HCT116 (cell line): ENCODE results near the gene OTUD7B. TPM values are rescaled to one million over a fixed set of nuclear protein-coding genes. Genes with fewer than 3 reads are reported as not detected.

Source experiments
- ATAC-seq: fragments of 200-7000 bp; cut with Tn5 transposase; 2 replicates; pipeline ENCODE4 v1.9.1; 2020; ENCODE audit warnings: mild to moderate bottlenecking, moderate library complexity
- BruUV-seq: library from RNA; stranded (reverse); fragments of 400-500 nt; replicated peaks from 2 replicates; lab custom pipeline; 2021; lab: Mats Ljungman, UMichigan
- CTCF ChIA-PET: fragments of 300-600 bp; sonication (Branson Sonifier 250); formaldehyde crosslinking; loops from one replicate; lab custom pipeline; 2021; ENCODE audit warnings: antibody characterized with exemption; lab: Charles Lee
- POLR2A ChIA-PET: fragments of 300-600, 350-600 bp; sonication (Branson Sonifier 250); formaldehyde crosslinking; loops from one replicate; lab custom pipeline; 2021; ENCODE audit warnings: antibody characterized with exemption; lab: Charles Lee
- RAD21 ChIA-PET, 2 experiments: fragments of 300-600 bp; sonication (Branson Sonifier 250); formaldehyde crosslinking; loops; one replicate each; lab custom pipeline; 2023; ENCODE audit warnings: low total read pairs in 2 of 2; ENCODE audit not compliant: uncharacterized antibody in 2 of 2, unreplicated experiment in 2 of 2, low non-redundant PET in 1 of 2; lab: Charles Lee
- DNase-seq: peaks from one replicate; pipeline ENCODE4 v3.0.0-alpha.2; 2010; ENCODE audit warnings: low read depth, low spot score
- H2AFZ ChIP-seq: fragments of 200-600 bp; shearing (Covaris generic), sonication (generic); 2 replicates; pipeline ENCODE4 v1.6.1; 2017; ENCODE audit warnings: low read depth, mixed run types, mixed read lengths, antibody characterized with exemption, low read length; ENCODE audit not compliant: poor library complexity, severe bottlenecking
- H3K27ac ChIP-seq: 2 replicates; pipeline ENCODE4 v1.5.1; 2012; ENCODE audit warnings: low read depth, low read length
- H3K27me3 ChIP-seq: fragments of 200-600 bp; sonication (generic); 2 replicates; pipeline ENCODE4 v1.6.1; 2016; ENCODE audit warnings: mixed run types, low read length, mixed read lengths; ENCODE audit not compliant: insufficient read depth
- H3K36me3 ChIP-seq, 2 experiments: fragments of 200-500 bp in 1 of 2; fragments of 200-600 bp in 1 of 2; sonication (Bioruptor generic) in 1 of 2; sonication (generic) in 1 of 2; 2 replicates each; pipeline versions ENCODE4 v1.5.1 to v1.6.1; 2014 to 2016; ENCODE audit warnings: low read length in 2 of 2, inconsistent platforms in 1 of 2, mixed read lengths in 1 of 2, mixed run types in 1 of 2; ENCODE audit not compliant: insufficient read depth in 2 of 2, control insufficient read depth in 1 of 2
- H3K4me1 ChIP-seq, 2 experiments: fragments of 200-600 bp in 1 of 2; sonication (generic) in 1 of 2; 2 replicates each; pipeline versions ENCODE4 v1.5.1 to v1.6.1; 2012 to 2017; ENCODE audit warnings: low read length in 2 of 2, inconsistent platforms in 1 of 2, mild to moderate bottlenecking in 1 of 2, mixed read lengths in 1 of 2, mixed run types in 1 of 2, moderate library complexity in 1 of 2; ENCODE audit not compliant: insufficient read depth in 2 of 2, control insufficient read depth in 1 of 2
- H3K4me2 ChIP-seq: fragments of 200-600 bp; sonication (generic); 2 replicates; pipeline ENCODE4 v1.6.1; 2017; ENCODE audit warnings: mixed run types, low read length, mixed read lengths
- H3K4me3 ChIP-seq, 2 experiments: fragments of 200-600 bp in 1 of 2; sonication (generic) in 1 of 2; replicated peaks in 1 of 2; 2 replicates each; pipeline ENCODE4 v1.5.1; 2011 to 2016; ENCODE audit warnings: low read length in 2 of 2, control low read depth in 1 of 2, low read depth in 1 of 2, mild to moderate bottlenecking in 1 of 2, mixed read lengths in 1 of 2, mixed run types in 1 of 2
- H3K79me2 ChIP-seq: fragments of 200-600 bp; sonication (generic); 2 replicates; pipeline ENCODE4 v1.6.1; 2017; ENCODE audit warnings: mild to moderate bottlenecking, mixed run types, low read length, moderate library complexity, mixed read lengths; ENCODE audit not compliant: insufficient read depth
- H3K9ac ChIP-seq: fragments of 200-600 bp; sonication (generic); 2 replicates; pipeline ENCODE4 v1.6.1; 2016; ENCODE audit warnings: low read length, mixed read lengths
- H3K9me2 ChIP-seq: fragments of 200-600 bp; sonication (generic), shearing (Covaris generic); 2 replicates; pipeline ENCODE4 v1.6.1; 2017; ENCODE audit warnings: mixed run types, mild to moderate bottlenecking, moderate library complexity; ENCODE audit not compliant: insufficient read depth
- H3K9me3 ChIP-seq, 2 experiments: fragments of 200-500 bp in 1 of 2; fragments of 200-600 bp in 1 of 2; sonication (Bioruptor generic) in 1 of 2; sonication (generic) in 1 of 2; 2 replicates each; pipeline ENCODE4 v1.6.1; 2014 to 2017; ENCODE audit warnings: low read length in 2 of 2, mixed read lengths in 2 of 2, inconsistent platforms in 1 of 2, low read depth in 1 of 2, mild to moderate bottlenecking in 1 of 2, mixed run types in 1 of 2, moderate library complexity in 1 of 2; ENCODE audit not compliant: control insufficient read depth in 1 of 2, insufficient read depth in 1 of 2
- H4K20me1 ChIP-seq: fragments of 200-600 bp; sonication (generic), shearing (Covaris generic); 2 replicates; pipeline ENCODE4 v1.6.1; 2017; ENCODE audit warnings: mixed run types, mild to moderate bottlenecking, moderate library complexity; ENCODE audit not compliant: insufficient read depth
- ELF1 ChIP-seq: IDR thresholded peaks from 2 replicates; pipeline ENCODE4 v1.6.1; 2012; ENCODE audit warnings: low read depth, borderline replicate concordance
- EZH2phosphoT487 ChIP-seq: fragments of 200-600 bp; IDR thresholded peaks from 2 replicates; pipeline ENCODE4 v1.6.1; 2018; ENCODE audit warnings: antibody characterized with exemption, borderline replicate concordance
- intact Hi-C: fragments of 100-400 bp; cut with micrococcal nuclease; formaldehyde crosslinking; loops from 2 replicates; pipeline ENCODE4 v1.10.0; 2022
- total RNA-seq: library from RNA; stranded (reverse); gene quantifications from one replicate; pipeline ENCODE4 v1.2.1, GENCODE V29; 2021; ENCODE audit not compliant: unreplicated experiment
- TF ChIP-seq, protein P1 (sequence below), 3 experiments: fragments of 200-600 bp in 1 of 3; sonication (generic) in 1 of 3; IDR thresholded peaks in 2 of 3; conservative IDR thresholded peaks in 1 of 3; 2 replicates each; pipeline ENCODE4 v1.5.1; 2012 to 2017; ENCODE audit warnings: low read depth in 2 of 3, low read length in 2 of 3, antibody characterized with exemption in 1 of 3, borderline replicate concordance in 1 of 3, control low read depth in 1 of 3, mild to moderate bottlenecking in 1 of 3, mixed read lengths in 1 of 3, mixed run types in 1 of 3, moderate library complexity in 1 of 3; ENCODE audit not compliant: insufficient read depth in 1 of 3

OTUD7B gene
- total RNA-seq, 1 experiment from 2014 or later, result 23.7 TPM

DNA sequence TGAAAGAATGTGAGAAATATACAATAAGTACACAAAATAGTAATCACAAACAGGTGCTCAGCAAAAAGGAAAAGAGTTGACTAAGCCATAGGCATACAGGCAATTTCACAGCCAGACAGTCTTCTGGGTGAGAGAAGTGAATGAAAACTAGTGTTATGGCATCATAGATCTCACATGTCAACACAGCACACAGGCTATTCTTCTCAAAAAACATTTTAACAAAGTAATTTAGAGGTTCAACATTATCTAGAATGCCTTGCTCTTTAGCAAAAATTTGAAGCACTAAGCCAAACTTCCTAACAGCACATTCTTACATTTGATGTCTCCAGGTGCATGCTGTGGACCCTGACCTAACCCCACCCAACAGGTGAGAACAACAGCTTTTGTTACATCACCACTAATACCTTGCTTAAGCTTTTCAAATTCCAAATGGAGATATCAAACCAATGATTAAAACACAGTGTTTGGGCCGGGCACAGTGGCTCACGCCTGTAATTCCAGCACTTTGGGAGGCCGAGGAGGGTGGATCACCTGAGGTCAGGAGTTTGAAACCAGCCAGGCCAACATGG is 30.5 kb downstream of the OTUD7B start:
- CTCF ChIA-PET, result no interaction called here
- POLR2A ChIA-PET, result no interaction called here
- Histone ChIP-seq H3K4me3 (no peak overlapping the region), H3K27ac (no peak overlapping the region), H2AFZ (no peak overlapping the region), H3K9me2 (no peaks in the 10 kb centered on the region), H3K36me3 (peaks cover 6 to 9% of the 10 kb centered on the region in 2 experiments; a peak in 2 of 4 replicates), H3K4me1 (peaks cover 6 to 17% of the 10 kb centered on the region in 2 experiments; a peak in 3 of 4 replicates), H3K79me2 (peaks cover 41% of the 10 kb centered on the region), H3K27me3 (no peaks in the 10 kb centered on the region), H4K20me1 (0 out of 2 replicates have a peak, but pooled peaks cover 14% of the 10 kb centered on the region), H3K9ac (no peak overlapping the region), H3K9me3 (no peaks in the 10 kb centered on the region)
- no TSS peak for BruUV-seq
- ATAC-seq (no peak), DNase-seq (no peak)
- RAD21 ChIA-PET, result no interaction called here
- intact Hi-C loops, result no loop called here
- no peak for TF ChIP-seq ELF1
- TF ChIP-seq, all 23 proteins: peak for 0
- no peak overlapping the region for H3K4me2 ChIP-seq

DNA sequence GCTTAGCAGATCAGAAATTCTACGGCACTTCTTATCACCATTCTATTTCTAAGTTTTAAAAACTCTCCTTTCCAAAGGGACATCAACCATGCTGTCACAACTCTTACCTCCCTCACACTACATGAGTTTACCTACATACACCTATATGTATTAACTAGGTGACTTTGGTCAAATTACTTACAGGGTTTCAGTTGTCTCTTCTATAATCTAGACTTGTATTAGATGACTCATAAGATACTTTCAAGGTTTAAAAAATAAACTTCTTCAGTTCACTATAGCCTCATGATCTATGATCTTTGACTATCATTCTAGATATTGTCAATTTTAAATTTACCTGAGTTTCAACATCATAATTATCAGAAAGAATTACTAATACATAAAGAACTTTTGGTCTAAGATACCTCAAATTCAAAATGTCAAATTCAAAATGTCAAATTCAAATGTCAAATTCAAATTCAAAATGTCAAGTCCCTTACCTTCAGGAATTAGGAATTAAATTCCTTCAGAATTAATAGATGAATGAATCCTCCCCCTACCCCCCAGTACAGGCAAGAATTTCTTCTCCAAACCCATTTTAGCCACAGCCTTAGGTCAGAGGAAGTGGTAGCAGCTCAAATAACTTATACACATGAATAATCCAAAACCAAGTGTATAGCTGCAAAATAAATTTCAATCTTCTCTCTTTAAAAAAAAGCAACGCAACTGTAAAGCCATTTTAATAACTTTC is 31.1 kb downstream of the OTUD7B start:
- Histone ChIP-seq H3K79me2 (peaks cover 37% of the 10 kb centered on the region), H3K27ac (no peak overlapping the region), H3K9me3 (no peaks in the 10 kb centered on the region), H4K20me1 (0 out of 2 replicates have a peak, but pooled peaks cover 14% of the 10 kb centered on the region), H3K4me3 (no peak overlapping the region), H3K9me2 (no peaks in the 10 kb centered on the region), H3K36me3 (peaks cover 8 to 9% of the 10 kb centered on the region in 2 experiments; a peak in 2 of 4 replicates), H3K27me3 (no peaks in the 10 kb centered on the region), H3K4me1 (peaks cover 6 to 17% of the 10 kb centered on the region in 2 experiments; a peak in 3 of 4 replicates), H3K4me2 (peak overlapping the region; percentile 27; the same call in 1 of the 2 replicates), H3K9ac (no peak overlapping the region), H2AFZ (no peak overlapping the region)
- ChIA-PET CTCF (no interaction called here), RAD21 (no interaction called here), POLR2A (no interaction called here)
- TF ChIP-seq, protein P1, sequence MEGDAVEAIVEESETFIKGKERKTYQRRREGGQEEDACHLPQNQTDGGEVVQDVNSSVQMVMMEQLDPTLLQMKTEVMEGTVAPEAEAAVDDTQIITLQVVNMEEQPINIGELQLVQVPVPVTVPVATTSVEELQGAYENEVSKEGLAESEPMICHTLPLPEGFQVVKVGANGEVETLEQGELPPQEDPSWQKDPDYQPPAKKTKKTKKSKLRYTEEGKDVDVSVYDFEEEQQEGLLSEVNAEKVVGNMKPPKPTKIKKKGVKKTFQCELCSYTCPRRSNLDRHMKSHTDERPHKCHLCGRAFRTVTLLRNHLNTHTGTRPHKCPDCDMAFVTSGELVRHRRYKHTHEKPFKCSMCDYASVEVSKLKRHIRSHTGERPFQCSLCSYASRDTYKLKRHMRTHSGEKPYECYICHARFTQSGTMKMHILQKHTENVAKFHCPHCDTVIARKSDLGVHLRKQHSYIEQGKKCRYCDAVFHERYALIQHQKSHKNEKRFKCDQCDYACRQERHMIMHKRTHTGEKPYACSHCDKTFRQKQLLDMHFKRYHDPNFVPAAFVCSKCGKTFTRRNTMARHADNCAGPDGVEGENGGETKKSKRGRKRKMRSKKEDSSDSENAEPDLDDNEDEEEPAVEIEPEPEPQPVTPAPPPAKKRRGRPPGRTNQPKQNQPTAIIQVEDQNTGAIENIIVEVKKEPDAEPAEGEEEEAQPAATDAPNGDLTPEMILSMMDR (IDR thresholded peaks at IDR 0.05 in 2 of 3, conservative IDR thresholded peaks at IDR 0.05 in 1 of 3; ENCODE audit: borderline replicate concordance in 1 of 3, insufficient read depth in 1 of 3, low read depth in 2 of 3, low read length in 2 of 3), result no peak
- TF ChIP-seq EZH2phosphoT487, result no peak
- intact Hi-C loops, result no loop called here
- no TSS peak for BruUV-seq
- ATAC-seq (no peak), DNase-seq (no peak)
